GM18873 (cell line): ENCODE results near the gene CSNK1G1.
"Not testable (repeated sequence)": the region's sequence is repeated elsewhere in the genome, so short reads cannot be mapped to it uniquely, and the experiment has no call there.

ENCODE experiments used
- ATAC-seq: cut with Tn5 transposase; IDR thresholded peaks from one replicate; pipeline ENCODE4 v1.9.1; 2021; ENCODE audit warnings: mild to moderate bottlenecking, moderate library complexity, moderate number of reproducible peaks; ENCODE audit not compliant: unreplicated experiment, low FRiP score

Gene CSNK1G1

GRCh38 chr15:64143276-64143675 is 212.7 kb downstream of the CSNK1G1 start:
- no peak for ATAC-seq

GRCh38 chr15:64141798-64142512 is 214.0 kb downstream of the CSNK1G1 start:
- no peak for ATAC-seq

GRCh38 chr15:64138331-64138941 is 217.5 kb downstream of the CSNK1G1 start:
- no peak for ATAC-seq

- ATAC-seq = no peak
Observed at GRCh38 chr15:64137226-64137833, 218.6 kb downstream of the CSNK1G1 start.

- ATAC-seq = no peak
Observed at GRCh38 chr15:64136347-64136746, 219.6 kb downstream of the CSNK1G1 start.

- no peak for ATAC-seq
Observed at GRCh38 chr15:64134345-64134829, 221.6 kb downstream of the CSNK1G1 start.

GRCh38 chr15:64133623-64134344 is 222.2 kb downstream of the CSNK1G1 start:
- no peak for ATAC-seq

GRCh38 chr15:64132217-64132616 is 223.8 kb downstream of the CSNK1G1 start:
- ATAC-seq = no peak

- ATAC-seq = no peak
Observed at GRCh38 chr15:64131547-64131946, 224.4 kb downstream of the CSNK1G1 start.

- ATAC-seq = no peak
Observed at GRCh38 chr15:64130159-64130558, 225.8 kb downstream of the CSNK1G1 start.

- no peak for ATAC-seq
Observed at GRCh38 chr15:64127521-64128270, 228.3 kb downstream of the CSNK1G1 start.

GRCh38 chr15:64125978-64126377 is 230.0 kb downstream of the CSNK1G1 start:
- no peak for ATAC-seq

GRCh38 chr15:64122936-64123351 is 233.0 kb downstream of the CSNK1G1 start:
- ATAC-seq = no peak

- ATAC-seq = no peak
Observed at GRCh38 chr15:64122444-64122843, 233.5 kb downstream of the CSNK1G1 start.

GRCh38 chr15:64121614-64122013 is 234.4 kb downstream of the CSNK1G1 start:
- no peak for ATAC-seq

GRCh38 chr15:64120322-64120721 is 235.7 kb downstream of the CSNK1G1 start:
- ATAC-seq = not testable (repeated sequence)

GRCh38 chr15:64117759-64118487 is 238.1 kb downstream of the CSNK1G1 start:
- no peak for ATAC-seq
